ENCODE data around the gene PDSS1.

- TF ChIP-seq CTCF (IDR thresholded peaks at IDR 0.05), result no peak
- no peak for TF ChIP-seq EP300 (IDR thresholded peaks at IDR 0.05)
Observed at GRCh38 chr10:26679588-26679987, 17.9 kb upstream of the PDSS1 start.

Measured in tibial nerve (tissue), 4 donors.